GM10847 (cell line): Measurements from ENCODE around the gene RNH1.

Experiments
- POLR2A ChIP-seq: IDR thresholded peaks from 2 replicates; pipeline ENCODE4 v1.6.1; 2011; ENCODE audit not compliant: insufficient read length; ENCODE audit errors: extremely low read depth

The RNH1 gene

GRCh38 chr11:498297-499181 lies 8.5 kb downstream of the RNH1 start:
- no peak for TF ChIP-seq POLR2A

- no peak for TF ChIP-seq POLR2A
Observed at GRCh38 chr11:497565-498296, 9.3 kb downstream of the RNH1 start.

- no peak for TF ChIP-seq POLR2A
Observed at GRCh38 chr11:496834-497564, 10.0 kb downstream of the RNH1 start.

GRCh38 chr11:495537-495931 lies 11.5 kb downstream of the RNH1 start:
- no peak for TF ChIP-seq POLR2A

- no peak for TF ChIP-seq POLR2A
Observed at GRCh38 chr11:494761-495536, 12.1 kb downstream of the RNH1 start.

GRCh38 chr11:492427-493226 lies 14.4 kb downstream of the RNH1 start:
- no peak for TF ChIP-seq POLR2A

GRCh38 chr11:491358-491757 lies 15.7 kb downstream of the RNH1 start:
- no peak for TF ChIP-seq POLR2A

- TF ChIP-seq POLR2A = no peak
Observed at GRCh38 chr11:490930-491260, 16.1 kb downstream of the RNH1 start.

- no peak for TF ChIP-seq POLR2A
Observed at GRCh38 chr11:490186-490929, 16.7 kb downstream of the RNH1 start.

- TF ChIP-seq POLR2A = no peak
Observed at GRCh38 chr11:489610-490185, 17.3 kb downstream of the RNH1 start.

GRCh38 chr11:488992-489391 lies 18.1 kb downstream of the RNH1 start:
- TF ChIP-seq POLR2A = no peak

GRCh38 chr11:488579-488978 lies 18.5 kb downstream of the RNH1 start:
- TF ChIP-seq POLR2A = no peak

GRCh38 chr11:488062-488461 lies 19.0 kb downstream of the RNH1 start:
- TF ChIP-seq POLR2A = no peak
